ENCODE data around the gene IL20. TPM values are rescaled to one million over a fixed set of nuclear protein-coding genes. Genes with fewer than 3 reads are reported as not detected.

IL20 gene
- total and polyA plus RNA-seq, 2 of the 13 experiments (the other 11 are each of a cell fraction or from before 2014, with no cell fraction given), result 0.05 TPM; not detected in 1

DNA sequence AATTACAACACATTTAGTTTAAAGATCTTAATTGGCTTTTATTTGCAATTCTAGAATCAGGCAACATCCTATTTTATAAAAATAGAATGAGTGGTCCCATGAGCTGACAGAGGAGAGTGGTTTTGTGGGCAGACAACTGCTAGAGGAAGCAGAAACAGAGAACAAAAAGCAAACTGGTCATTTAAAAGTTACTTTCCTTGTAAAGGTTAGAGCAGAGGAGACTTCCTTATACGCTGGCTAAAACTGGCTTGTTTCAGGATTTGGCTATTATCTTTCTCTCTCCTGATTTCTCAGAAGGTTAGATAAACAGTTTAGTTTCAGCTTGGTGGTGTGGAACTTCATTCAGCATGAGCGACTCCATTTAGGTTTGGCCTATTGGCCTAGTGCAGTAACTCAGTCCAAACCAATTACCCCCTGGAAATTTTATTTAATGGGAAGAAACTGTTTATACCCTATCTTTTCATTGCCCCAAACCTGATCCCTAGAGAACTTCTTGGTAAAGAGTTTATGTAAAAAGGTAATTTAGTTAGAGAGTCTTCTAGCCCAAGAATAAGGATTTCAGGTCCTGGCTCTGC, 32.2 kb upstream of the IL20 start:
- no peaks in the 10 kb centered on the region for H3K36me3 ChIP-seq (replicated peaks in 1 of 2; ENCODE audit: control insufficient read depth in 1 of 2, insufficient read depth in 2 of 2, low read length in 2 of 2)
- no peak overlapping the region for H3K9ac ChIP-seq (ENCODE audit: insufficient read depth, low read depth, low read length)
- no peak overlapping the region for H3K4me2 ChIP-seq (ENCODE audit: low read depth, low read length)
- no peak overlapping the region for H3K27ac ChIP-seq (ENCODE audit: extremely low read length, insufficient read depth, low read length)
- H3K27me3 ChIP-seq (ENCODE audit: control insufficient read depth in 1 of 2, insufficient read depth in 2 of 2, low read length in 2 of 2), result peaks cover 0 to 22% of the 10 kb centered on the region in 2 experiments; a peak in 3 of 5 replicates
- DNase-seq (ENCODE audit: low spot score) (no peak), ATAC-seq (no peak), FAIRE-seq (no peak)
- no peak overlapping the region for H2AFZ ChIP-seq (ENCODE audit: low read length)
- in situ Hi-C loops (cut with HindIII; ENCODE audit: extremely low pct_ligation_motif_present, low pct_unique_long_range_greater_than_20kb) (no loop called here), intact Hi-C loops (cut with micrococcal nuclease; ENCODE audit: unreplicated experiment) (no loop called here)
- H3K79me2 ChIP-seq (ENCODE audit: insufficient read depth, low read length), result no peaks in the 10 kb centered on the region
- no peaks in the 10 kb centered on the region for H3K4me1 ChIP-seq (ENCODE audit: insufficient read depth, low read length)
- ChIA-PET POLR2A (no interaction called here), CTCF (ENCODE audit: low intra/inter-chr PET ratio, low total read pairs) (no interaction called here)
- H3K9me3 ChIP-seq (ENCODE audit: low read length), result no peaks in the 10 kb centered on the region
- 13% methylated on average over 2 of the region's 2 CpGs for WGBS (ENCODE audit: low lambda C conversion rate)
- TF ChIP-seq, protein P1, sequence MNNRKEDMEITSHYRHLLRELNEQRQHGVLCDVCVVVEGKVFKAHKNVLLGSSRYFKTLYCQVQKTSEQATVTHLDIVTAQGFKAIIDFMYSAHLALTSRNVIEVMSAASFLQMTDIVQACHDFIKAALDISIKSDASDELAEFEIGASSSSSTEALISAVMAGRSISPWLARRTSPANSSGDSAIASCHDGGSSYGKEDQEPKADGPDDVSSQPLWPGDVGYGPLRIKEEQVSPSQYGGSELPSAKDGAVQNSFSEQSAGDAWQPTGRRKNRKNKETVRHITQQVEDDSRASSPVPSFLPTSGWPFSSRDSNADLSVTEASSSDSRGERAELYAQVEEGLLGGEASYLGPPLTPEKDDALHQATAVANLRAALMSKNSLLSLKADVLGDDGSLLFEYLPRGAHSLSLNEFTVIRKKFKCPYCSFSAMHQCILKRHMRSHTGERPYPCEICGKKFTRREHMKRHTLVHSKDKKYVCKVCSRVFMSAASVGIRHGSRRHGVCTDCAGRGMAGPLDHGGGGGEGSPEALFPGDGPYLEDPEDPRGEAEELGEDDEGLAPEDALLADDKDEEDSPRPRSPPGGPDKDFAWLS (CRISPR knock-in tag; IDR thresholded peaks at IDR 0.05; ENCODE audit: borderline replicate concordance), result no peak
- TF ChIP-seq PHF8 (CRISPR knock-in tag; IDR thresholded peaks at IDR 0.05), result no peak
- TF ChIP-seq POGZ (CRISPR knock-in tag; IDR thresholded peaks at IDR 0.05), result no peak
- TF ChIP-seq ESRRA (CRISPR knock-in tag; IDR thresholded peaks at IDR 0.05; ENCODE audit: low read depth), result no peak
- no peak for TF ChIP-seq ZFX (CRISPR knock-in tag; IDR thresholded peaks at IDR 0.05; ENCODE audit: low read depth)
- TF ChIP-seq NCOA5 (CRISPR knock-in tag; IDR thresholded peaks at IDR 0.05), result no peak
- TF ChIP-seq JDP2 (CRISPR knock-in tag; IDR thresholded peaks at IDR 0.05; ENCODE audit: borderline replicate concordance), result no peak
- no peak for TF ChIP-seq HIVEP1 (CRISPR knock-in tag; IDR thresholded peaks at IDR 0.05)
- TF ChIP-seq ZNF564 (CRISPR knock-in tag; IDR thresholded peaks at IDR 0.05), result no peak
- TF ChIP-seq, protein P2, sequence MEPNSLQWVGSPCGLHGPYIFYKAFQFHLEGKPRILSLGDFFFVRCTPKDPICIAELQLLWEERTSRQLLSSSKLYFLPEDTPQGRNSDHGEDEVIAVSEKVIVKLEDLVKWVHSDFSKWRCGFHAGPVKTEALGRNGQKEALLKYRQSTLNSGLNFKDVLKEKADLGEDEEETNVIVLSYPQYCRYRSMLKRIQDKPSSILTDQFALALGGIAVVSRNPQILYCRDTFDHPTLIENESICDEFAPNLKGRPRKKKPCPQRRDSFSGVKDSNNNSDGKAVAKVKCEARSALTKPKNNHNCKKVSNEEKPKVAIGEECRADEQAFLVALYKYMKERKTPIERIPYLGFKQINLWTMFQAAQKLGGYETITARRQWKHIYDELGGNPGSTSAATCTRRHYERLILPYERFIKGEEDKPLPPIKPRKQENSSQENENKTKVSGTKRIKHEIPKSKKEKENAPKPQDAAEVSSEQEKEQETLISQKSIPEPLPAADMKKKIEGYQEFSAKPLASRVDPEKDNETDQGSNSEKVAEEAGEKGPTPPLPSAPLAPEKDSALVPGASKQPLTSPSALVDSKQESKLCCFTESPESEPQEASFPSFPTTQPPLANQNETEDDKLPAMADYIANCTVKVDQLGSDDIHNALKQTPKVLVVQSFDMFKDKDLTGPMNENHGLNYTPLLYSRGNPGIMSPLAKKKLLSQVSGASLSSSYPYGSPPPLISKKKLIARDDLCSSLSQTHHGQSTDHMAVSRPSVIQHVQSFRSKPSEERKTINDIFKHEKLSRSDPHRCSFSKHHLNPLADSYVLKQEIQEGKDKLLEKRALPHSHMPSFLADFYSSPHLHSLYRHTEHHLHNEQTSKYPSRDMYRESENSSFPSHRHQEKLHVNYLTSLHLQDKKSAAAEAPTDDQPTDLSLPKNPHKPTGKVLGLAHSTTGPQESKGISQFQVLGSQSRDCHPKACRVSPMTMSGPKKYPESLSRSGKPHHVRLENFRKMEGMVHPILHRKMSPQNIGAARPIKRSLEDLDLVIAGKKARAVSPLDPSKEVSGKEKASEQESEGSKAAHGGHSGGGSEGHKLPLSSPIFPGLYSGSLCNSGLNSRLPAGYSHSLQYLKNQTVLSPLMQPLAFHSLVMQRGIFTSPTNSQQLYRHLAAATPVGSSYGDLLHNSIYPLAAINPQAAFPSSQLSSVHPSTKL (CRISPR knock-in tag; IDR thresholded peaks at IDR 0.05), result no peak
- TF ChIP-seq, protein P3, sequence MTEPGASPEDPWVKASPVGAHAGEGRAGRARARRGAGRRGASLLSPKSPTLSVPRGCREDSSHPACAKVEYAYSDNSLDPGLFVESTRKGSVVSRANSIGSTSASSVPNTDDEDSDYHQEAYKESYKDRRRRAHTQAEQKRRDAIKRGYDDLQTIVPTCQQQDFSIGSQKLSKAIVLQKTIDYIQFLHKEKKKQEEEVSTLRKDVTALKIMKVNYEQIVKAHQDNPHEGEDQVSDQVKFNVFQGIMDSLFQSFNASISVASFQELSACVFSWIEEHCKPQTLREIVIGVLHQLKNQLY (CRISPR knock-in tag; IDR thresholded peaks at IDR 0.05), result no peak
- no peak for TF ChIP-seq GABPA (IDR thresholded peaks at IDR 0.05; ENCODE audit: low read depth, low read length)
- TF ChIP-seq GABPA (CRISPR knock-in tag; IDR thresholded peaks at IDR 0.05; ENCODE audit: low read depth), result no peak
- TF ChIP-seq ZBTB20 (CRISPR knock-in tag; IDR thresholded peaks at IDR 0.05; ENCODE audit: borderline replicate concordance, low read depth), result no peak
- no peaks in the 10 kb centered on the region for H4K20me1 ChIP-seq (ENCODE audit: insufficient read depth, low read length)
- H3K4me3 ChIP-seq (replicated peaks in 1 of 3; ENCODE audit: insufficient read depth in 1 of 3, low read depth in 2 of 3, low read length in 3 of 3), result no peak overlapping the region
- no TSS peak for BruUV-seq (replicated peaks)
